ENCODE data around the gene PSKH1.

- TF ChIP-seq CTCF (IDR thresholded peaks at IDR 0.05), result no peak
- no peak for TF ChIP-seq POLR2A (IDR thresholded peaks at IDR 0.05)
Observed at GRCh38 chr16:67910158-67910557, 17.1 kb downstream of the PSKH1 start.

All from testis (tissue), 2 donors.